Smooth muscle cell (in vitro differentiated cells): Measurements from ENCODE around the gene SSU72. TPM values are rescaled to one million over a fixed set of nuclear protein-coding genes. Genes with fewer than 3 reads are reported as not detected.
"Not testable (repeated sequence)": the region's sequence is repeated elsewhere in the genome, so short reads cannot be mapped to it uniquely, and the experiment has no call there.

ENCODE experiments used
- DNase-seq: peaks from one replicate; lab custom pipeline; 2025; ENCODE audit not compliant: unreplicated experiment; lab: John Stamatoyannopoulos, UW
- H2AFZ ChIP-seq: fragments of 200-600 bp; sonication (generic); 2 replicates; pipeline ENCODE4 v1.6.0; 2016; ENCODE audit warnings: antibody characterized with exemption, low read depth, mild to moderate bottlenecking
- H3F3A ChIP-seq: fragments of 200-600 bp; sonication (generic); 2 replicates; pipeline ENCODE4 v1.6.0; 2017; ENCODE audit warnings: antibody characterized with exemption, low read depth
- H3K27ac ChIP-seq: fragments of 200-600 bp; sonication (generic); 2 replicates; pipeline ENCODE4 v1.5.1; 2016; ENCODE audit warnings: low read depth, mild to moderate bottlenecking
- H3K27me3 ChIP-seq: fragments of 200-600 bp; sonication (generic); 2 replicates; pipeline ENCODE4 v1.6.1; 2016; ENCODE audit warnings: low read depth, mild to moderate bottlenecking
- H3K36me3 ChIP-seq: fragments of 200-600 bp; sonication (generic); 2 replicates; pipeline ENCODE4 v1.5.1; 2016; ENCODE audit warnings: low read depth
- H3K4me1 ChIP-seq: fragments of 200-600 bp; sonication (generic); 2 replicates; pipeline ENCODE4 v1.5.1; 2016; ENCODE audit warnings: low read depth
- H3K4me2 ChIP-seq: fragments of 200-600 bp; sonication (generic); 2 replicates; pipeline ENCODE4 v1.6.0; 2016; ENCODE audit warnings: mild to moderate bottlenecking
- H3K4me3 ChIP-seq: fragments of 200-600 bp; sonication (generic); 2 replicates; pipeline ENCODE4 v1.5.1; 2016; ENCODE audit warnings: mild to moderate bottlenecking
- H3K79me2 ChIP-seq: fragments of 200-600 bp; sonication (generic); 2 replicates; pipeline ENCODE4 v1.6.0; 2016; ENCODE audit warnings: low read depth, mild to moderate bottlenecking
- H3K9ac ChIP-seq: fragments of 200-600 bp; sonication (generic); 2 replicates; pipeline ENCODE4 v1.6.0; 2016; ENCODE audit warnings: low read depth
- H3K9me3 ChIP-seq: fragments of 200-600 bp; sonication (generic); replicated peaks from 2 replicates; pipeline ENCODE4 v1.5.1; 2016; ENCODE audit warnings: low read depth
- H4K20me1 ChIP-seq: fragments of 200-600 bp; sonication (generic); 2 replicates; pipeline ENCODE4 v1.6.0; 2016; ENCODE audit warnings: low read depth
- WGBS: methylation state at CpG from one replicate; pipeline ENCODE4 v1.1.7; 2016; ENCODE audit warnings: low lambda C conversion rate; 5-methylcytosine and 5-hydroxymethylcytosine counted together
- polyA plus RNA-seq: library from polyadenylated mRNA; unstranded; fragments of >200 nt; fragmentation: Nextera tagmentation; extraction: Ambion mirVana; gene quantifications from 2 replicates; pipeline ENCODE4 v1.2.1, GENCODE V29; 2016
- total RNA-seq: library from RNA; depleted of rRNA; stranded (reverse); fragments of >200 nt; gene quantifications from 2 replicates; pipeline ENCODE4 v1.2.3, GENCODE V29; 2014
- TF ChIP-seq, protein P1 (sequence below): fragments of 200-600 bp; sonication (generic); IDR thresholded peaks from 2 replicates; pipeline ENCODE4 v1.5.1; 2017; ENCODE audit warnings: borderline replicate concordance, mild to moderate bottlenecking, antibody characterized with exemption; ENCODE audit not compliant: insufficient read depth, poor library complexity, severe bottlenecking

Gene SSU72
- total and polyA plus RNA-seq, 2 experiments from 2014 or later: 116 to 223 TPM

DNA sequence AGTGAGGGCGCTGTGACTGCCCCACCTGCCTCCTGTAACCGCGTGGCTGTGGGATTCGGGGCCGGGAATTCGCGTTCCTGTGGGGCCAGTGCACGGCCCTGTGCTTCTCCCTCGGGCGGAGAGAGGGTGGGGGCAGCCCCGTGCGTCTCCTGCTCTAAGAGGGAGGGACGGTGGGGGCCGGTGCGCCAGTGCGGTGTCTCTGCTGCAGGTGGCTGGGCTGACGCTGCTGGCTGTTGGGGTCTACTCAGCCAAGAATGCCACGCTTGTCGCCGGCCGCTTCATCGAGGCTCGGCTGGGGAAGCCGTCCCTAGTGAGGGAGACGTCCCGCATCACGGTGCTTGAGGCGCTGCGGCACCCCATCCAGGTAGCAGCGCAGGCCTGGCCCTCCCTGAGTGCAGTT is 52.1 kb downstream of the SSU72 start:
- not testable (repeated sequence) for H4K20me1 ChIP-seq, H3K4me3 ChIP-seq, H3K4me1 ChIP-seq, H3K4me2 ChIP-seq, H3K79me2 ChIP-seq, H3K9ac ChIP-seq, H3K27ac ChIP-seq, H3F3A ChIP-seq, H3K36me3 ChIP-seq, H3K27me3 ChIP-seq, DNase-seq, H3K9me3 ChIP-seq, H2AFZ ChIP-seq
- 98% methylated on average over 29 of the region's 30 CpGs for WGBS

DNA sequence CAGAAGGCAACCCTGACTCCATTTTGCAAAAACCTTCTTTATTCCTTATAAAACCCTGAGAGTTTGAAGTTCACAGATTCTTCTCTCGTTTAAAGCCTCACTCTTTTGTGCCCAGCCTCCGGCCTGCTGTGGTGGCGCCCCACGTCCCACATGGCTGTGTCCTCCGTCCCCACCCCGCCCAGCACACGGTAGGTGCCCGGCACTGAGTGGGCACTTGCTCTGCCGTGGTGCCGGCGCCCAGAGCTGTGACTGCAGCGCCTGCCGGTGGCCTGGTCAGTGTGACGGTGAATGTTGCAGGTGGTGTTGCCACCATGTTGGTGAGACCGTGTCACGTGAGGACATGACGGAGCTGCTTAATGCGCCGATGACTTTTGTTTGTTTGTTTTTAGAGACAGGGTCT is 53.3 kb downstream of the SSU72 start:
- Histone ChIP-seq H3K9ac (no peak overlapping the region), H3K79me2 (no peaks in the 10 kb centered on the region), H3K27ac (no peak overlapping the region), H3K9me3 (no peaks in the 10 kb centered on the region), H3K27me3 (no peaks in the 10 kb centered on the region), H3K4me1 (no peaks in the 10 kb centered on the region), H3K36me3 (no peaks in the 10 kb centered on the region), H3K4me2 (no peak overlapping the region), H4K20me1 (no peaks in the 10 kb centered on the region), H3K4me3 (no peak overlapping the region), H3F3A (no peaks in the 10 kb centered on the region), H2AFZ (no peak overlapping the region)
- WGBS: 96% methylated on average over 19 of the region's 19 CpGs
- DNase-seq: no peak
- TF ChIP-seq, protein P1, sequence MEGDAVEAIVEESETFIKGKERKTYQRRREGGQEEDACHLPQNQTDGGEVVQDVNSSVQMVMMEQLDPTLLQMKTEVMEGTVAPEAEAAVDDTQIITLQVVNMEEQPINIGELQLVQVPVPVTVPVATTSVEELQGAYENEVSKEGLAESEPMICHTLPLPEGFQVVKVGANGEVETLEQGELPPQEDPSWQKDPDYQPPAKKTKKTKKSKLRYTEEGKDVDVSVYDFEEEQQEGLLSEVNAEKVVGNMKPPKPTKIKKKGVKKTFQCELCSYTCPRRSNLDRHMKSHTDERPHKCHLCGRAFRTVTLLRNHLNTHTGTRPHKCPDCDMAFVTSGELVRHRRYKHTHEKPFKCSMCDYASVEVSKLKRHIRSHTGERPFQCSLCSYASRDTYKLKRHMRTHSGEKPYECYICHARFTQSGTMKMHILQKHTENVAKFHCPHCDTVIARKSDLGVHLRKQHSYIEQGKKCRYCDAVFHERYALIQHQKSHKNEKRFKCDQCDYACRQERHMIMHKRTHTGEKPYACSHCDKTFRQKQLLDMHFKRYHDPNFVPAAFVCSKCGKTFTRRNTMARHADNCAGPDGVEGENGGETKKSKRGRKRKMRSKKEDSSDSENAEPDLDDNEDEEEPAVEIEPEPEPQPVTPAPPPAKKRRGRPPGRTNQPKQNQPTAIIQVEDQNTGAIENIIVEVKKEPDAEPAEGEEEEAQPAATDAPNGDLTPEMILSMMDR: no peak

DNA sequence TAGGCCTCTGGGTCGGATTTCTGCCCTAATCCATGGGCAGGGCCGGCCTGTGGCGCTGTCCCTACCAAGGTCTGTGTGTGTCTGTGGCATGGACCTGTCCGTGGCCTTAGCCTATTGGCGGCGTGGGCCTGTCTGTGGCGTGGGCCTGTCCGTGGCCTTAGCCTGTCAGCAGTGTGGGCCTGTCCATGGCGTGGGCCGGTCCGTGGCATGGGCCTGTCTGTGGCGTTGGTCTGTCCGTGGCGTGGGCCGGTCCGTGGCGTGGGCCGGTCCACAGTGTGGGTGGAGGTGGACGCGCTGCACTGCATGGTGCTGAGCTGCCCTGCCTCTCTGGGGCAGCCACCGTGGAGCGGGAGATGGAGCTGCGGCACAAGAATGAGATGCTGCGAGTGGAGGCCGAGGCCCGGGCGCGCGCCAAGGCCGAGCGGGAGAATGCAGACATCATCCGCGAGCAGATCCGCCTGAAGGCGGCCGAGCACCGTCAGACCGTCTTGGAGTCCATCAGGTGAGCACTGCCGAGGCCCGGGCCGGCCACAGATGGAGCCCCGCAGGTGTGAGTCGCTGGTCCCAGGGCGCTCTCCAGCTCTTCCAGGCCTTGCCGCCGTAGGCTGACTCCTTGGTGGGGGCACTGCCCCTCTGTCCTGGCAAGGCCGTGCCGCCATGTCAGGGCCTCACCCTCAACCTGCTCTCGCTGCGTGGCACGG is 54.7 kb downstream of the SSU72 start:
- not testable (repeated sequence) for H4K20me1 ChIP-seq, DNase-seq, H3K79me2 ChIP-seq, H2AFZ ChIP-seq, H3K4me2 ChIP-seq, H3K27me3 ChIP-seq, H3F3A ChIP-seq, H3K9ac ChIP-seq, H3K27ac ChIP-seq, H3K4me3 ChIP-seq, H3K36me3 ChIP-seq, H3K4me1 ChIP-seq, H3K9me3 ChIP-seq
- 98% methylated on average over 51 of the region's 51 CpGs for WGBS

DNA sequence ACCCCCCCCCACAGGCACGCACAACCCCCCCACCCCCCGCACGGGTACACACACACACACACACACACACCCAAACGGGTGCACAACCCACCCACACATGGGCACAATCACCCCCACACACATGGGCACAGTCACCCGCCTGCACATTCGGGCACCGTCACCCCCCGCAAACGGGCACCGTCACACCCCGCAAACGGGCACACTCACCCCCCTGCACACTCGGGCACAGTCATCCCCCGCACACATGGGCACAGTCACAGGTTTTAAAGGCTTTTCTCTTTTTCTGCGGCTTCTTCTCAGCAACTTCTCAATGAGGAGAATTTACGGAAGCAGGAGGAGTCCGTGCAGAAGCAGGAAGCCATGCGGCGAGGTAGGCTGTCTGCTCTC is 56.0 kb downstream of the SSU72 start:
- not testable (repeated sequence) for H2AFZ ChIP-seq, H3K4me1 ChIP-seq, H3K4me2 ChIP-seq, H3F3A ChIP-seq, DNase-seq, H3K27me3 ChIP-seq, H3K9me3 ChIP-seq, H3K4me3 ChIP-seq, H3K27ac ChIP-seq, H3K9ac ChIP-seq, H4K20me1 ChIP-seq, H3K36me3 ChIP-seq
- 96% methylated on average over 16 of the region's 19 CpGs for WGBS
- peaks cover 15% of the 10 kb centered on the region for H3K79me2 ChIP-seq

DNA sequence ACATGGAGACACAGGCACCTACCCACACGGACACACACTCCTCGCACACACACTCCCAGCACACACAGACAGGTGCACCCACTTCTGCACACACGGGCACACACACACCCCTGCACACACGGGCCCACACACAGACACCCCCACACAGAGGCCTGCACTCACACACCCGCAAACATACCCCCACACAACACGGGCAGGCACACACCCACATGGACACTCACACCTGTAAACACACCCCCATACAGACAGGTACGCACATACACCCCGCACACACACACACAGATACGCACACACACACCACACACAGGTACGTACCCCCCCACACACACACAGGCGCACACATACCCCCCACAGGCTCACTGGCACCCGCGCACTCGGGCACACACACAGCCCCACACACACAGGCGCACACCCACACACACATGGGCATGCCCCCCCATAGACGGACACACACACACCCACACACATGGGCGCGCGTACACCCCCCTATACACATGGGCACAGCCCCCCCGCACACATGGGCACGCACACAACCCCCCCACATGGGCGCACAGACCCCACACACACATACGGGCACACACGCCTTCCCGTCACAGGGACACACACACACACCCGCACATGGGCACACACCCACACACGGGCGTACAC is 56.6 kb downstream of the SSU72 start:
- WGBS: 97% methylated on average over 25 of the region's 28 CpGs
- Histone ChIP-seq H3F3A (no peaks in the 10 kb centered on the region), H3K9me3 (no peaks in the 10 kb centered on the region), H3K36me3 (no peaks in the 10 kb centered on the region), H3K4me2 (no peak overlapping the region), H3K4me3 (no peak overlapping the region), H4K20me1 (no peaks in the 10 kb centered on the region), H2AFZ (no peak overlapping the region), H3K79me2 (peaks cover 17% of the 10 kb centered on the region), H3K4me1 (no peaks in the 10 kb centered on the region), H3K9ac (no peak overlapping the region), H3K27ac (no peak overlapping the region), H3K27me3 (no peaks in the 10 kb centered on the region)
- TF ChIP-seq, protein P1: no peak
- DNase-seq: no peak

DNA sequence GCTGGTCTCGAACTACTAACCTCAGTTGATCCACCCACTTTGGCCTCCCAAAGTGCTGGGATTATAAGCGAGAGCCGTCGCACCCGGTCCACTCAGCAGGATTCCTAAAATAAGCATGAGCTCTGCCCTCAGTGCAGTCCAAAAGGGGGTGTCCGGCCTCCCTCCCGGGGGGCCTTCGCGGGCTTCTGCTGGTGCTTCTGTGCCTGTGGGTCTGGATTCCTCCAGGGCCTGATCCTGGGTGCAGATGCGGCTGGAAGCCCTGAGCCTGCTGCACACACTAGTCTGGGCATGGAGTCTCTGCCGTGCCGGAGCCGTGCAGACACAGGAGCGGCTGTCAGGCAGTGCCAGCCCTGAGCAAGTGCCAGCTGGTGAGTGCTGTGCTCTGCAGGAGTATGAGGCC is 57.7 kb downstream of the SSU72 start:
- not testable (repeated sequence) for H3K27ac ChIP-seq, H3F3A ChIP-seq, H4K20me1 ChIP-seq, H3K9me3 ChIP-seq, H3K4me3 ChIP-seq, H3K9ac ChIP-seq, DNase-seq, H2AFZ ChIP-seq, H3K4me2 ChIP-seq, H3K4me1 ChIP-seq, H3K36me3 ChIP-seq, H3K27me3 ChIP-seq
- 98% methylated on average over 14 of the region's 14 CpGs for WGBS
- peaks cover 20% of the 10 kb centered on the region for H3K79me2 ChIP-seq

DNA sequence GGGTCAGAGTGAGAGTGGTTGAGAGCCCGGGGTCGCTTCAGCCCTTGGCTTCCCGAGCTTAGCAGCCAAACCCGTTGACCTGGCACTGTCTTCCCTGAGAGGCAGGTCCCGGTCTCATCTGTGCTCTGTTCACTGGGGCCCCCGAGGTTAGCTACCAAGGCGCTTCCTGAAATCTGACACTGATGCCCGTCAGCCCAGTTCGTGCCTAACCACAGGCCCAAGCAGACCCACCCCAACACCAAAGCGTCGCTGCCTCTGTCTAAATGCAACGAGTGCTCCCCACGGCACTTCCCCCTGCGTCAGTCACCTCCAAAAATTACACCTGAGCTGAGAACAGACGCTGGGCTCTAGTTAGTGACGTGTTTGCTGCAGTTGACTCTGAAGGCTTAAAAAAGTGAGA is 60.3 kb downstream of the SSU72 start:
- H3K4me3 ChIP-seq, H3K4me2 ChIP-seq, H4K20me1 ChIP-seq, H3K9ac ChIP-seq, H3K27ac ChIP-seq, H3K4me1 ChIP-seq, H2AFZ ChIP-seq, DNase-seq, H3K36me3 ChIP-seq, H3K9me3 ChIP-seq, H3K27me3 ChIP-seq, H3F3A ChIP-seq: not testable (repeated sequence)
- H3K79me2 ChIP-seq: peaks cover 20% of the 10 kb centered on the region
- 90% methylated on average over 16 of the region's 16 CpGs for WGBS
